Measurements from ENCODE around the gene CNNM2.

The CNNM2 gene

GRCh38 chr10:102988404-102989314, 70.6 kb downstream of the CNNM2 start:
- Histone ChIP-seq H3K36me3 (ENCODE audit: control insufficient read depth, low read length) (no peaks in the 10 kb centered on the region), H3K27ac (ENCODE audit: low read depth, low read length) (no peak overlapping the region), H3K79me2 (ENCODE audit: control insufficient read depth, low read length) (no peaks in the 10 kb centered on the region), H3K27me3 (ENCODE audit: control insufficient read depth, low read length) (no peaks in the 10 kb centered on the region), H3K9me2 (replicated peaks; ENCODE audit: control insufficient read depth, low read length) (no peaks in the 10 kb centered on the region), H3K4me2 (ENCODE audit: low read length) (no peak overlapping the region), H3K9me3 (ENCODE audit: control insufficient read depth, insufficient read depth, low read length) (no peaks in the 10 kb centered on the region), H3K4me3 (ENCODE audit: low read length) (no peak overlapping the region), H4K20me1 (ENCODE audit: control insufficient read depth, insufficient read depth, low read depth, low read length) (no peaks in the 10 kb centered on the region), H3K4me1 (ENCODE audit: control insufficient read depth, low read length) (no peaks in the 10 kb centered on the region), H3F3A (ENCODE audit: control insufficient read depth, insufficient read depth) (no peaks in the 10 kb centered on the region)
- TF ChIP-seq EZH2phosphoT487 (IDR thresholded peaks at IDR 0.05; ENCODE audit: borderline replicate concordance, low read length): no peak
- TF ChIP-seq CTCF (IDR thresholded peaks at IDR 0.05; ENCODE audit: low read depth, low read length, poor library complexity, severe bottlenecking): no peak

DNA sequence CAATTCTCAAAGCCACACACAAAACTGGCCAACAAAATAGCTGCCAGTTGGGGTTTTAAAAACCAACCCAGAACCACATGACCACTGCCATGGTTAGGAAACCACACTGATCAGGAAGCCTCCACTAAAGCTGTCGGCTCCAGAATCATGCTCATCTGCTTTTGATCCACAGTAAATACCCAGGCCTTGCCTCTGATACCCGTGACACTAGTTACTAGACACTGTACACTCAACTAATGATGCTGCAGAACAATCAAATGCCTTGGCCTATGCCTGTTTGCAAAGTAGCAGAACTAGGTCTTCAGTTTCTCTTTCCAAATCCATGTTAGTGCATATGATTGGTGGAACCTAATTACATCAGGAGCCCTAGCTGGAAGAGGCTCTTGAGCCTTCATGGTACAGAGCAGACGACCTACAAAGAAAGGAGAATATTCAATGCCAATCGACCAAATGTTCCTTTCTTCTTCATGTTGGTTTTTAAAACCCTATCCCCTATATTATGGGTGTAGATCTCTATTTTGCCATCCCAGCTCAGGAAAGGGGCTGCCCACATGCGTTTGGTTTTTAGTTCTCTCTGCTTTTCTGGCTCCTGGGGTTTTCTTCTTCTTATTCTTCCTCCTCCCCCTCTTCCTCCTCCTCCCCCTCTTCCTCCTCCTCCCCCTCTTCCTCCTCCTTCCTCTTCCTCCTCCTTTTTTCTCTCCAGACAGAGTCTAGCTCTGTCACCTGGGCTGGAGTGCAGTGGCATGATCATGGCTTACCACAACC, 76.6 kb downstream of the CNNM2 start:
- Histone ChIP-seq H3K36me3 (ENCODE audit: control insufficient read depth, low read length) (no peaks in the 10 kb centered on the region), H3K4me3 (ENCODE audit: low read length) (no peak overlapping the region), H3K9me3 (ENCODE audit: control insufficient read depth, insufficient read depth, low read length) (peaks cover 6% of the 10 kb centered on the region; the same call in 1 of the 2 replicates), H3K27me3 (ENCODE audit: control insufficient read depth, low read length) (no peaks in the 10 kb centered on the region; the same call in 1 of the 2 replicates), H3K4me1 (ENCODE audit: control insufficient read depth, low read length) (no peaks in the 10 kb centered on the region), H3K9me2 (replicated peaks; ENCODE audit: control insufficient read depth, low read length) (no peaks in the 10 kb centered on the region), H3F3A (ENCODE audit: control insufficient read depth, insufficient read depth) (peaks cover 7% of the 10 kb centered on the region; the same call in 1 of the 2 replicates), H3K79me2 (ENCODE audit: control insufficient read depth, low read length) (no peaks in the 10 kb centered on the region), H3K27ac (ENCODE audit: low read depth, low read length) (no peak overlapping the region), H4K20me1 (ENCODE audit: control insufficient read depth, insufficient read depth, low read depth, low read length) (no peaks in the 10 kb centered on the region), H3K4me2 (ENCODE audit: low read length) (no peak overlapping the region)
- TF ChIP-seq CTCF (IDR thresholded peaks at IDR 0.05; ENCODE audit: low read depth, low read length, poor library complexity, severe bottlenecking) (no peak), EZH2phosphoT487 (IDR thresholded peaks at IDR 0.05; ENCODE audit: borderline replicate concordance, low read length) (no peak)

DNA sequence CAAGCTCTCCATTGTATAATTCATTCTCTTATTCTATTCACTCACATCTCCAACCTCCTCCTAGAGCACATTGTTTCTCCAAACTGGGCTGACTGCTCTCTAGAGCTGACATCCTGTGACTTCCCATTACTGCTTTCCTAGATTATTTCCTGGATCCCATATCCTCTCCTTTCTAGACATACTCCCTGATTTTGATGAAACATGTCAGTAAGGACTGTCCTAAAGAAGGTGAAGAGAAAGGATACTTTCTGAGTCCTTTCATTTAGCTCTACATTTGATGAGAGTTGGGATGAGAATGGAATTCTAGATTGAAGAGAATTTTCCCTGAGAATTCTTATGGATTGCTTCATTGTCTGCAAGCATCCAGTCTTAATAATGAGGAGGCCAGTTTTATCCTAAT, 78.8 kb downstream of the CNNM2 start:
- no peak overlapping the region for H3K27ac ChIP-seq (ENCODE audit: low read depth, low read length)
- H3K36me3 ChIP-seq (ENCODE audit: control insufficient read depth, low read length): no peaks in the 10 kb centered on the region
- peaks cover 6% of the 10 kb centered on the region; the same call in 1 of the 2 replicates for H3K9me3 ChIP-seq (ENCODE audit: control insufficient read depth, insufficient read depth, low read length)
- TF ChIP-seq CTCF (IDR thresholded peaks at IDR 0.05; ENCODE audit: low read depth, low read length, poor library complexity, severe bottlenecking) (no peak), EZH2phosphoT487 (IDR thresholded peaks at IDR 0.05; ENCODE audit: borderline replicate concordance, low read length) (no peak)
- peaks cover 7% of the 10 kb centered on the region; the same call in 1 of the 2 replicates for H3F3A ChIP-seq (ENCODE audit: control insufficient read depth, insufficient read depth)
- no peaks in the 10 kb centered on the region; the same call in 1 of the 2 replicates for H3K27me3 ChIP-seq (ENCODE audit: control insufficient read depth, low read length)
- H3K9me2 ChIP-seq (replicated peaks; ENCODE audit: control insufficient read depth, low read length): no peaks in the 10 kb centered on the region
- no peaks in the 10 kb centered on the region for H4K20me1 ChIP-seq (ENCODE audit: control insufficient read depth, insufficient read depth, low read depth, low read length)
- H3K4me3 ChIP-seq (ENCODE audit: low read length): no peak overlapping the region
- no peaks in the 10 kb centered on the region for H3K79me2 ChIP-seq (ENCODE audit: control insufficient read depth, low read length)
- no peaks in the 10 kb centered on the region for H3K4me1 ChIP-seq (ENCODE audit: control insufficient read depth, low read length)
- H3K4me2 ChIP-seq (ENCODE audit: low read length): no peak overlapping the region
